Prostate gland (tissue), 2 donors: ENCODE data around the gene SLC45A2.

Source experiments
- POLR2AphosphoS5 ChIP-seq: sonication (generic); formaldehyde crosslinking; IDR thresholded peaks from one replicate; pipeline ENCODE4 v1.6.1; 2017; ENCODE audit warnings: antibody characterized with exemption
- TF ChIP-seq, protein P1 (sequence below), 4 experiments: fragments of 200-600 bp in 2 of 4; fragments of 450-650 bp in 2 of 4; sonication (generic) in 2 of 4; IDR thresholded peaks; 1 replicate in 3 of 4; 2 replicates in 1 of 4; pipeline ENCODE4 v1.5.1; 2016 to 2019; ENCODE audit warnings: antibody characterized with exemption in 4 of 4, mild to moderate bottlenecking in 2 of 4, moderate library complexity in 2 of 4

DNA sequence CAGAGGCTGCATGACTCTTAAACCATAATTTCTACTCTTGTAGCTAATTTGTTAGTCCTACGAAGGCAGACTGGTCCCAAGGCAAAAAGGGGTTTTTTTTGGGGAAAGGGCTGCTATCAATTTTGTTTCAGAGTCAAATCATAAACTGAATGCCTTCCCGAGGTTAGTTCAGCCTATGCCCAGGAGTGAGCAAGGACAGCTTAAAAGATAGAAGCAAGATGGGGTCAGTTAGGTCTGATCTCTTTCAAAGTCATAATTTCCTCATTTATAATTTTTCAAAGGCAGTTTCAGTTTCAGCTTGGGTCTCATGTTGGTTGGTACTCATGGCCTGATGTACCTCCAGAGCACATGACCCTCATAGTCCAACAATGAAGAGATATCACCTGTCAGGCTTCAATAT, 56.2 kb downstream of the SLC45A2 start:
- TF ChIP-seq, protein P1, sequence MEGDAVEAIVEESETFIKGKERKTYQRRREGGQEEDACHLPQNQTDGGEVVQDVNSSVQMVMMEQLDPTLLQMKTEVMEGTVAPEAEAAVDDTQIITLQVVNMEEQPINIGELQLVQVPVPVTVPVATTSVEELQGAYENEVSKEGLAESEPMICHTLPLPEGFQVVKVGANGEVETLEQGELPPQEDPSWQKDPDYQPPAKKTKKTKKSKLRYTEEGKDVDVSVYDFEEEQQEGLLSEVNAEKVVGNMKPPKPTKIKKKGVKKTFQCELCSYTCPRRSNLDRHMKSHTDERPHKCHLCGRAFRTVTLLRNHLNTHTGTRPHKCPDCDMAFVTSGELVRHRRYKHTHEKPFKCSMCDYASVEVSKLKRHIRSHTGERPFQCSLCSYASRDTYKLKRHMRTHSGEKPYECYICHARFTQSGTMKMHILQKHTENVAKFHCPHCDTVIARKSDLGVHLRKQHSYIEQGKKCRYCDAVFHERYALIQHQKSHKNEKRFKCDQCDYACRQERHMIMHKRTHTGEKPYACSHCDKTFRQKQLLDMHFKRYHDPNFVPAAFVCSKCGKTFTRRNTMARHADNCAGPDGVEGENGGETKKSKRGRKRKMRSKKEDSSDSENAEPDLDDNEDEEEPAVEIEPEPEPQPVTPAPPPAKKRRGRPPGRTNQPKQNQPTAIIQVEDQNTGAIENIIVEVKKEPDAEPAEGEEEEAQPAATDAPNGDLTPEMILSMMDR (IDR thresholded peaks at IDR 0.05) = no peak
- no peak for TF ChIP-seq POLR2AphosphoS5
